Esophagus (tissue), 2 donors: ENCODE results near the gene TDRD10. TPM values are rescaled to one million over a fixed set of nuclear protein-coding genes. Genes with fewer than 3 reads are reported as not detected.

Experiments used
- H3K27ac ChIP-seq, 2 donors: one replicate each; pipeline ENCODE4 v1.5.1; 2013; ENCODE audit warnings: low read depth in 2 of 2, mild to moderate bottlenecking in 2 of 2, inconsistent platforms in 1 of 2, low read length in 1 of 2, moderate library complexity in 1 of 2
- H3K27me3 ChIP-seq, 2 donors: one replicate each; pipeline ENCODE4 v1.6.1; 2013; ENCODE audit warnings: low read length in 2 of 2, control low read depth in 1 of 2, mild to moderate bottlenecking in 1 of 2; ENCODE audit not compliant: insufficient read depth in 2 of 2, control insufficient read depth in 1 of 2
- H3K36me3 ChIP-seq, 2 donors: one replicate each; pipeline ENCODE4 v1.6.1; 2013; ENCODE audit warnings: low read length in 1 of 2; ENCODE audit not compliant: control insufficient read depth in 2 of 2, insufficient read depth in 2 of 2
- H3K4me1 ChIP-seq, 2 donors: one replicate each; pipeline ENCODE4 v1.6.1; 2013; ENCODE audit warnings: low read length in 1 of 2; ENCODE audit not compliant: control insufficient read depth in 2 of 2, insufficient read depth in 2 of 2
- H3K4me3 ChIP-seq, 2 donors: one replicate each; pipeline ENCODE4 v1.5.1; 2013; ENCODE audit warnings: low read length in 2 of 2, mild to moderate bottlenecking in 2 of 2, low read depth in 1 of 2, moderate library complexity in 1 of 2
- H3K9me3 ChIP-seq, 2 donors: one replicate each; pipeline ENCODE4 v1.6.1; 2013; ENCODE audit warnings: mild to moderate bottlenecking in 2 of 2, low read depth in 1 of 2, low read length in 1 of 2, moderate library complexity in 1 of 2; ENCODE audit not compliant: control insufficient read depth in 2 of 2, insufficient read depth in 1 of 2
- WGBS, 2 donors: extraction: QIAGEN DNeasy Blood & Tissue Kit; methylation state at CpG; one replicate each; pipeline ENCODE4 v1.1.7; 2013; 5-methylcytosine and 5-hydroxymethylcytosine counted together
- polyA plus RNA-seq, 2 donors: library from polyadenylated mRNA; stranded (reverse); fragments of 200-250 nt; gene quantifications; one replicate each; pipeline ENCODE4 v1.2.3, GENCODE V29; 2013
- donor health status: healthy with polysubstance abuse.
- donor health status: Bipolar disorder and iron deficiency.

The TDRD10 gene
- polyA plus RNA-seq, 2 donors = 1.3 to 1.7 TPM

- peaks cover 32 to 40% of the 10 kb centered on the region in 2 donors for H3K36me3 ChIP-seq
- no peaks in the 10 kb centered on the region for H3K27me3 ChIP-seq
- no peaks in the 10 kb centered on the region for H3K9me3 ChIP-seq
- WGBS, 2 donors = 86% methylated on average over 7 of the region's 7 CpGs
- H3K4me3 ChIP-seq = no peak overlapping the region
- H3K4me1 ChIP-seq = no peaks in the 10 kb centered on the region
- H3K27ac ChIP-seq = no peak overlapping the region
These were observed 92.8 kb downstream of the TDRD10 start for GRCh38 chr1:154594811-154595210.

- Histone ChIP-seq H3K4me3 (no peak overlapping the region), H3K4me1 (no peaks in the 10 kb centered on the region), H3K27me3 (no peaks in the 10 kb centered on the region), H3K36me3 (peaks cover 26 to 38% of the 10 kb centered on the region in 2 donors), H3K9me3 (no peaks in the 10 kb centered on the region), H3K27ac (no peak overlapping the region)
- 77 to 79% methylated on average over 1 of the region's 1 CpG for WGBS, 2 donors
These were observed 93.6 kb downstream of the TDRD10 start for GRCh38 chr1:154595621-154596020.

Other genes starting within 250 kb of the TDRD10 start
- gene HAX1, start 229.6 kb upstream of the TDRD10 start, polyA plus RNA-seq = 10 to 100 TPM; 78.3 to 90.0 TPM
- gene AQP10, start 181.1 kb upstream of the TDRD10 start, polyA plus RNA-seq = under 1 TPM in 1 of 2 donors, not detected in 1; 0.02 TPM
- gene ATP8B2, start 176.7 kb upstream of the TDRD10 start, polyA plus RNA-seq = 1 to 10 TPM; 4.3 to 6.7 TPM
- 1 to 10 TPM; 2.7 to 3.4 TPM for gene IL6R, start 96.9 kb upstream of the TDRD10 start, polyA plus RNA-seq
- 1 to 10 TPM; 1.5 to 2.1 TPM for gene SHE, start 193 bp downstream of the TDRD10 start, polyA plus RNA-seq
- gene UBE2Q1, start 56.4 kb downstream of the TDRD10 start, polyA plus RNA-seq = 10 to 100 TPM; 23.5 to 24.7 TPM
- gene CHRNB2, start 65.6 kb downstream of the TDRD10 start, polyA plus RNA-seq = under 1 TPM; 0.11 to 0.18 TPM
- gene ADAR, start 106.0 kb downstream of the TDRD10 start, polyA plus RNA-seq = 10 to 100 TPM; 13.8 to 19.9 TPM